HepG2 (cell line): ENCODE measurements around the gene DQX1. TPM values are rescaled to one million over a fixed set of nuclear protein-coding genes. Genes with fewer than 3 reads are reported as not detected.
A peak's percentile ranks its signal among the peaks of the same experiment; 100 is the strongest.

ENCODE experiments used
- ATAC-seq: fragments of 200-7000 bp; cut with Tn5 transposase; 3 replicates; pipeline ENCODE4 v1.9.1; 2020; ENCODE audit warnings: mild to moderate bottlenecking, moderate library complexity
- BruUV-seq: library from RNA; stranded (reverse); fragments of 400-500 nt; replicated peaks from 2 replicates; lab custom pipeline; 2021; lab: Mats Ljungman, UMichigan
- CTCF ChIA-PET: fragments of 300-600 bp; formaldehyde crosslinking; extraction: SDS; loops from one replicate; lab custom pipeline; 2021; ENCODE audit warnings: low total read pairs, inconsistent platforms, low intra/inter-chr PET ratio; lab: Yijun Ruan, JAX
- POLR2A ChIA-PET: fragments of 350-600 bp; sonication (Branson Sonifier 250); formaldehyde crosslinking; loops from one replicate; lab custom pipeline; 2020; ENCODE audit warnings: antibody characterized with exemption, inconsistent platforms; lab: Yijun Ruan, JAX
- DNase-seq: peaks from one replicate; pipeline ENCODE4 v3.0.0-alpha.2; 2015; ENCODE audit warnings: low spot score
- FAIRE-seq: peaks from 3 replicates; lab custom pipeline; 2011; peaks lifted over from hg19 to GRCh38; lab: Jason Lieb, UNC
- H2AFZ ChIP-seq: one replicate; pipeline ENCODE4 v1.6.1; 2011; ENCODE audit warnings: low read length, inconsistent platforms
- H3K27ac ChIP-seq: fragments of 300-600 bp; 3 replicates; pipeline ENCODE4 v1.8.0; 2011; ENCODE audit warnings: mixed run types, mild to moderate bottlenecking, mixed read lengths, low read length, inconsistent platforms; ENCODE audit not compliant: insufficient read depth; ENCODE audit errors: extremely low read length
- H3K27me3 ChIP-seq, 2 experiments: fragments of 200-600 bp in 1 of 2; 2 replicates in 1 of 2; 3 replicates in 1 of 2; pipeline versions ENCODE4 v1.6.0 to v1.8.0; 2011; ENCODE audit warnings: low read length in 2 of 2, mild to moderate bottlenecking in 2 of 2, moderate library complexity in 2 of 2, inconsistent platforms in 1 of 2; ENCODE audit not compliant: insufficient read depth in 2 of 2, control insufficient read depth in 1 of 2
- H3K36me3 ChIP-seq, 2 experiments: fragments of 200-600 bp in 1 of 2; replicated peaks in 1 of 2; 2 replicates in 1 of 2; 3 replicates in 1 of 2; pipeline versions ENCODE4 v1.5.1 to v1.8.0; 2011; ENCODE audit warnings: low read length in 2 of 2, inconsistent platforms in 1 of 2; ENCODE audit not compliant: insufficient read depth in 2 of 2, control insufficient read depth in 1 of 2
- H3K4me1 ChIP-seq: 2 replicates; pipeline ENCODE4 v1.5.1; 2012; ENCODE audit warnings: low read length, inconsistent platforms; ENCODE audit not compliant: insufficient read depth
- H3K4me2 ChIP-seq: 2 replicates; pipeline ENCODE4 v1.6.0; 2011; ENCODE audit warnings: low read depth, low read length, inconsistent platforms
- H3K4me3 ChIP-seq, 3 experiments: fragments of 200-600 bp in 1 of 3; sonication (generic), shearing (Covaris generic) in 1 of 3; replicated peaks in 1 of 3; 2 replicates each; pipeline ENCODE4 v1.5.1; 2011 to 2016; ENCODE audit warnings: low read length in 3 of 3, inconsistent platforms in 2 of 3, low read depth in 2 of 3, mild to moderate bottlenecking in 2 of 3, control low read depth in 1 of 3, mixed read lengths in 1 of 3; ENCODE audit not compliant: insufficient read depth in 1 of 3
- H3K79me2 ChIP-seq: one replicate; pipeline ENCODE4 v1.6.1; 2011; ENCODE audit warnings: low read length, inconsistent platforms; ENCODE audit not compliant: insufficient read depth
- H3K9ac ChIP-seq: 2 replicates; pipeline ENCODE4 v1.6.0; 2011; ENCODE audit warnings: mild to moderate bottlenecking, low read depth, low read length, inconsistent platforms; ENCODE audit not compliant: insufficient read depth
- H3K9me3 ChIP-seq: 2 replicates; pipeline ENCODE4 v1.5.1; 2012; ENCODE audit warnings: mild to moderate bottlenecking, low read length
- H4K20me1 ChIP-seq: 2 replicates; pipeline ENCODE4 v1.6.0; 2011; ENCODE audit warnings: inconsistent platforms, mild to moderate bottlenecking, low read length, moderate library complexity; ENCODE audit not compliant: insufficient read depth
- CCDC6 ChIP-seq: sonication (generic); formaldehyde crosslinking; IDR thresholded peaks from 2 replicates; pipeline ENCODE4 v1.8.1; 2022; ENCODE audit warnings: mild to moderate bottlenecking, missing genetic modification reagents, moderate library complexity
- NFKB2 ChIP-seq: sonication (generic); formaldehyde crosslinking; IDR thresholded peaks from 2 replicates; pipeline ENCODE4 v1.4.0; 2020; ENCODE audit warnings: missing genetic modification reagents, borderline replicate concordance
- POLR2A ChIP-seq, 2 experiments: IDR thresholded peaks; 2 replicates each; pipeline ENCODE4 v1.6.1; 2011; ENCODE audit warnings: low read depth in 2 of 2, low read length in 2 of 2, mild to moderate bottlenecking in 1 of 2, moderate library complexity in 1 of 2; ENCODE audit not compliant: insufficient read depth in 1 of 2
- POLR2AphosphoS5 ChIP-seq: IDR thresholded peaks from 2 replicates; pipeline ENCODE4 v1.6.1; 2012; ENCODE audit warnings: low read depth, low read length
- SSRP1 ChIP-seq: IDR thresholded peaks from 2 replicates; pipeline ENCODE4 v1.6.1; 2016; ENCODE audit warnings: control low read depth
- ZNF34 ChIP-seq: sonication (generic); formaldehyde crosslinking; IDR thresholded peaks from 2 replicates; pipeline ENCODE4 v1.4.0; 2020; ENCODE audit warnings: mild to moderate bottlenecking, missing genetic modification reagents, borderline replicate concordance
- WGBS: methylation state at CpG from one replicate; pipeline ENCODE4 v1.1.6; 2017; ENCODE audit warnings: low lambda C conversion rate; 5-methylcytosine and 5-hydroxymethylcytosine counted together
- in situ Hi-C: cut with HindIII; loops from 2 replicates; pipeline ENCODE4 v1.10.0; 2017; ENCODE audit warnings: low pct_unique_long_range_greater_than_20kb; ENCODE audit not compliant: extremely low pct_ligation_motif_present
- intact Hi-C: fragments of 100-400 bp; cut with micrococcal nuclease; formaldehyde crosslinking; loops from one replicate; pipeline ENCODE4 v1.10.0; 2022; ENCODE audit not compliant: unreplicated experiment
- polyA plus RNA-seq, 8 experiments: library from polyadenylated mRNA; depleted of rRNA in 3 of 8; stranded (reverse) in 7 of 8; unstranded in 1 of 8; fragments of >200 nt; fragmentation: Illumina TruSeq in 4 of 8; extraction: Trizol in 4 of 8; gene quantifications; 2 replicates each; pipeline versions ENCODE4 v1.2.1 to v1.2.3, GENCODE V29; 2011 to 2016; ENCODE audit warnings: low read depth in 4 of 8, missing spikeins in 1 of 8, mixed read lengths in 1 of 8; ENCODE audit not compliant: insufficient read depth in 1 of 8
- total RNA-seq, 5 experiments: library from RNA; depleted of rRNA; stranded (reverse); fragments of >200 nt; fragmentation: Illumina TruSeq; extraction: Trizol; gene quantifications; 2 replicates each; pipeline ENCODE4 v1.2.3, GENCODE V29; 2016; ENCODE audit warnings: low read depth in 1 of 5
- TF ChIP-seq, protein P1 (sequence below): sonication (generic); formaldehyde crosslinking; IDR thresholded peaks from 2 replicates; pipeline ENCODE4 v1.4.0; 2020; ENCODE audit warnings: missing genetic modification reagents
- TF ChIP-seq, protein P2 (sequence below): sonication (generic); formaldehyde crosslinking; conservative IDR thresholded peaks from 2 replicates; pipeline ENCODE4 v1.8.0; 2022; ENCODE audit warnings: missing genetic modification reagents

The DQX1 gene
- total and polyA plus RNA-seq, 2 of the 13 experiments (the other 11 are each of a cell fraction or from before 2014, with no cell fraction given) = 27.6 to 89.8 TPM

DNA sequence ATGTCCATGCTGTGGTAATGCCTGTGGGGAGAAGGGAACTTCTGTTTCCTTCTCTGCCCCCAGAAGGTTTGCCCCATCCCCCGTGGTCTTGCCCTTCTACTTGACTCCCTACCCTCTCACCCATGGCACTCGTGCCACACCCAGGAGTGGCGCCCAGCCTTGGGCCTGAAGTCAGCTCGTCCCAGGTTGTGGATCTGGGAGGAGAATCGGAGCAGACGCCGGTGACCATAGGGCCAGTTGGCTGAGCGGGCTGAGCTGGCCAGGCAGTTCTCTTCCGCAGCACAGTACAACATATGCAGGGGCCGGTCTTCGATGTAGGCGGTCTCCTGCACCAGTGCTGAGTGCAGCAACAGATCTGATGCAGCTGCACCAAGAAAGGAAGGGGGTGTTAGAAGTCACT lies 8.4 kb upstream of the DQX1 start (continued):
- TF ChIP-seq, protein P1, sequence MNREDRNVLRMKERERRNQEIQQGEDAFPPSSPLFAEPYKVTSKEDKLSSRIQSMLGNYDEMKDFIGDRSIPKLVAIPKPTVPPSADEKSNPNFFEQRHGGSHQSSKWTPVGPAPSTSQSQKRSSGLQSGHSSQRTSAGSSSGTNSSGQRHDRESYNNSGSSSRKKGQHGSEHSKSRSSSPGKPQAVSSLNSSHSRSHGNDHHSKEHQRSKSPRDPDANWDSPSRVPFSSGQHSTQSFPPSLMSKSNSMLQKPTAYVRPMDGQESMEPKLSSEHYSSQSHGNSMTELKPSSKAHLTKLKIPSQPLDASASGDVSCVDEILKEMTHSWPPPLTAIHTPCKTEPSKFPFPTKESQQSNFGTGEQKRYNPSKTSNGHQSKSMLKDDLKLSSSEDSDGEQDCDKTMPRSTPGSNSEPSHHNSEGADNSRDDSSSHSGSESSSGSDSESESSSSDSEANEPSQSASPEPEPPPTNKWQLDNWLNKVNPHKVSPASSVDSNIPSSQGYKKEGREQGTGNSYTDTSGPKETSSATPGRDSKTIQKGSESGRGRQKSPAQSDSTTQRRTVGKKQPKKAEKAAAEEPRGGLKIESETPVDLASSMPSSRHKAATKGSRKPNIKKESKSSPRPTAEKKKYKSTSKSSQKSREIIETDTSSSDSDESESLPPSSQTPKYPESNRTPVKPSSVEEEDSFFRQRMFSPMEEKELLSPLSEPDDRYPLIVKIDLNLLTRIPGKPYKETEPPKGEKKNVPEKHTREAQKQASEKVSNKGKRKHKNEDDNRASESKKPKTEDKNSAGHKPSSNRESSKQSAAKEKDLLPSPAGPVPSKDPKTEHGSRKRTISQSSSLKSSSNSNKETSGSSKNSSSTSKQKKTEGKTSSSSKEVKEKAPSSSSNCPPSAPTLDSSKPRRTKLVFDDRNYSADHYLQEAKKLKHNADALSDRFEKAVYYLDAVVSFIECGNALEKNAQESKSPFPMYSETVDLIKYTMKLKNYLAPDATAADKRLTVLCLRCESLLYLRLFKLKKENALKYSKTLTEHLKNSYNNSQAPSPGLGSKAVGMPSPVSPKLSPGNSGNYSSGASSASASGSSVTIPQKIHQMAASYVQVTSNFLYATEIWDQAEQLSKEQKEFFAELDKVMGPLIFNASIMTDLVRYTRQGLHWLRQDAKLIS (CRISPR knock-in tag) = no peak
- TF ChIP-seq SSRP1 (CRISPR knock-in tag) = no peak
- TF ChIP-seq ZNF34 (CRISPR knock-in tag) = no peak
- TF ChIP-seq CCDC6 (CRISPR knock-in tag) = no peak
- TF ChIP-seq, protein P2, sequence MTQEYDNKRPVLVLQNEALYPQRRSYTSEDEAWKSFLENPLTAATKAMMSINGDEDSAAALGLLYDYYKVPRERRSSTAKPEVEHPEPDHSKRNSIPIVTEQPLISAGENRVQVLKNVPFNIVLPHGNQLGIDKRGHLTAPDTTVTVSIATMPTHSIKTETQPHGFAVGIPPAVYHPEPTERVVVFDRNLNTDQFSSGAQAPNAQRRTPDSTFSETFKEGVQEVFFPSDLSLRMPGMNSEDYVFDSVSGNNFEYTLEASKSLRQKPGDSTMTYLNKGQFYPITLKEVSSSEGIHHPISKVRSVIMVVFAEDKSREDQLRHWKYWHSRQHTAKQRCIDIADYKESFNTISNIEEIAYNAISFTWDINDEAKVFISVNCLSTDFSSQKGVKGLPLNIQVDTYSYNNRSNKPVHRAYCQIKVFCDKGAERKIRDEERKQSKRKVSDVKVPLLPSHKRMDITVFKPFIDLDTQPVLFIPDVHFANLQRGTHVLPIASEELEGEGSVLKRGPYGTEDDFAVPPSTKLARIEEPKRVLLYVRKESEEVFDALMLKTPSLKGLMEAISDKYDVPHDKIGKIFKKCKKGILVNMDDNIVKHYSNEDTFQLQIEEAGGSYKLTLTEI (CRISPR knock-in tag) = no peak

DNA sequence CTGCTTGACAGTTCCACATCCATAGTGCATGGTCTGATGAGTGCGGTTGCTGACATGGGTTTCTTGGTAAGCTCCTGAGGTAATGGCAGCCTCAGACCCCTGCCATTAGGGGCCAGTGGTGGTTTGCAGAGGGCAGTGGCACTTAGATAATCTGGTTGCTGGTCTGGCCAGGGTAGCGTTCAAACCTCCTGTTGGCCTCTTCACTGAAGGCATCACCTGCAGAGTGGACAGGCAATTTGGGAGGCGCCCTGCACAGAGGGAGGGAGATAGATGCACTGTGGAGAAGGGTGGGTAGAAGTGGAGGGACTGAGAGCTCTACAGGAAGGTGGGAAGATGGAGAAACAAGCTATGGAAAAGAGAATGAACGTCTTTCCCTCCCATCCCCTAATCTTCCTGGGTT lies 7.4 kb upstream of the DQX1 start:
- POLR2A ChIA-PET = interaction anchor here (3.0 to 5.9 kb wide), 2 partner anchors 32 to 51 kb away, joined by 17 to 76 read pairs; partner anchors contain the start of genes CCDC142, LBX2 and TTC31
- no TSS peak for BruUV-seq

More for the DNA sequence above, 7.4 kb upstream of the DQX1 start:
- Histone ChIP-seq H4K20me1 (no peaks in the 10 kb centered on the region), H3K9ac (no peak overlapping the region), H3K4me1 (peaks cover 20% of the 10 kb centered on the region), H3K27ac (no peak overlapping the region), H3K4me3 (no peak overlapping the region), H3K9me3 (no peaks in the 10 kb centered on the region), H3K4me2 (no peak overlapping the region), H3K27me3 (peaks cover 4 to 23% of the 10 kb centered on the region in 2 experiments; a peak in 3 of 5 replicates), H3K79me2 (peaks cover 15% of the 10 kb centered on the region), H2AFZ (no peak overlapping the region), H3K36me3 (peaks cover 7 to 12% of the 10 kb centered on the region in 2 experiments; a peak in 3 of 5 replicates)
- CTCF ChIA-PET = interaction anchor here (2.4 kb wide), 1 partner anchor 50 kb away, joined by 19 read pairs; the partner anchor contains the start of genes CCDC142 and TTC31
- in situ Hi-C loops (no loop called here), intact Hi-C loops (no loop called here)
- ATAC-seq = no peak
- no peak for TF ChIP-seq NFKB2 (CRISPR knock-in tag)
- TF ChIP-seq POLR2AphosphoS5 = peak; percentile 15; the same call in 1 of the 2 replicates
- 0 out of 4 replicates have a peak, but pooled peaks of 1 of the 2 experiments have one; percentile 20 for TF ChIP-seq POLR2A (IDR thresholded peaks at IDR 0.05; ENCODE audit: insufficient read depth in 1 of 2, low read depth in 2 of 2, low read length in 2 of 2)
- FAIRE-seq = no peak
- no peak for DNase-seq
- 90% methylated on average over 4 of the region's 4 CpGs for WGBS
